CMK (cell line): ENCODE measurements around the gene DNAJB9.

Experiments
- DNase-seq: peaks from one replicate; pipeline ENCODE4 v3.0.0-alpha.2; 2010; ENCODE audit warnings: low read depth

DNAJB9 gene

GRCh38 chr7:108605559-108606201, 36.0 kb downstream of the DNAJB9 start:
- DNase-seq: no peak

DNA sequence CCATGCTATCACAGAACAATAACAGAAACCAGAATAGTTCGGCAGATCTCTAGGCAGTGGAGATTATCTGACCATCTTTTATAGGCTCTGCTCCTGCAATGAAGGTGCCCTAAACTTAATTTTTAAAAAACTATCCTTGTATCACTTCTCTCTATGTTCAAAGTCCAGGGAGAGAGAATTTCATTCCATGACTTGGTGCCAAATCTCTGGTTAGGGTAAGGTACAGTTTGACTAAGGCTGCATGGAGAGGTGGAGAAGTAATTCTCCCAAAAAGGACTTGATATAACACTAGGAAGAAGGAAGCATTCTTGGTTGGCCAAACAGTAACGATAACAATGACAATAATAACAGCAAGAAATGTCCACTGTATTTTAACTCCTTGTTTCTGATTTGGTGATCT, 40.0 kb downstream of the DNAJB9 start:
- no peak for DNase-seq

DNA sequence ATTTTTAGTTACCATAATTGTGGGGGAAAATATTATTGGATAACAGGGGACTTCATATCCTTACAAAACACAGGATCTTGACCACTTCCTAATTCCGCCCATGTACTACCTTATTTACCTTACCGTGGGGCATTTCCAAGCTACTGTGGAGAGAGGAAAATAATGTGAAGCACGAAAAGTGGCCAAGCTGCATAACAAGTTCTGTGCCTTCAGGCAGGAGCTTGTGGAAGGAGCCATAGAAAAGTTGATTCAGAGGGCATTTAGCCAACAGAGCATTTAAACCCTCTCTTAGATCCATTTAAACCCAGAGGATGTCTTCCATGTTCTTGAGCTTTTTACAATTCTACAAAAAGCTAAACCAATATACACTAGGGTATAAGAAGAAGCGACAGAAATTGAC, 41.6 kb downstream of the DNAJB9 start:
- no peak for DNase-seq

GRCh38 chr7:108613147-108613948, 43.7 kb downstream of the DNAJB9 start:
- DNase-seq: peak; percentile 7

DNA sequence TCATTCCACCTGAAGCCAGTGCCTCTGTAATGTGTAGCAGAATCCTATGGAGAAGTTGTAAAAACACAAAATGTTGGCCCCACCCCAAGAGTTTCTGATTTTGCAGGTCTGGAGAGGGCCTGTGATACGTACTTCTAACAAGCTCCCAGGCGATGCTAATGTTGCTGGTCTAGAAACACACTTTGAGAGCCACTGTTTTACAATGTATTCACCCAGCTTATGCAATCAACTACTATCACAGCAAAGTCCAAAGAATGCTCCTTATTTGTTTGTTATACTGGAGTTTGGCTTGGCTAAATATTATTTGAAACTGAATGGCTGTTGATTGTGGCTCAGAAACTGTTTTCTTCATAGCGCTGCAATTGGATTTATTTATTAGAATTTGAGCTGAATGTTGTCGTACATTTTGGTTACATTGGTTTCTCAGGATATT, 44.3 kb downstream of the DNAJB9 start:
- no peak for DNase-seq

GRCh38 chr7:108614896-108615295, 45.2 kb downstream of the DNAJB9 start:
- no peak for DNase-seq

DNA sequence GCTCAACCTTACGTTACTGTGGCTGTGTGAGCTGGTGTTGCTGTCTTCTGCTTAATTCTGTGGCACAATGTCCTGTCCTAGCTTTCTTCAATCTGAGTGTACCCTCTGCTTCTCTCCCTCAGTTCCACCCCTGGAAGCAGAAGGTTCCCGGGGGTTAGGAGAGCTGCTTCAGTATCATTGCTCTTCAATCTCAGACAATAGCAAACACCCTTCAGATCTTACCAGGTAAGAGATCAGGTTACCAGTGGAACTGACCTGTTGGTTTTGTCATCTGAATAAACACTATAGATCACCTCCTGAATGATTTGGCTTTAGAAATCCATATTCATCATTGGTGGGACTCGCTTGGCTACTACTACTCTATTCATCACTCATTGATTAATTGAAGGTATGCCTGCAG, 48.4 kb downstream of the DNAJB9 start:
- DNase-seq: no peak

GRCh38 chr7:108623220-108623619, 53.5 kb downstream of the DNAJB9 start:
- no peak for DNase-seq
